Adrenal gland (tissue), 5 donors: ENCODE results near the gene RPGRIP1.

Experiments
- POLR2A ChIP-seq, 2 donors: fragments of 450-650 bp; IDR thresholded peaks; one replicate each; pipeline ENCODE4 v1.6.1; 2017; ENCODE audit warnings: antibody characterized with exemption in 2 of 2, mild to moderate bottlenecking in 2 of 2, moderate library complexity in 1 of 2
- TF ChIP-seq, protein P1 (sequence below), 6 experiments: fragments of 450-650 bp in 4 of 6; fragments of 200-600 bp in 2 of 6; sonication (generic) in 1 of 6; IDR thresholded peaks; 1 replicate in 5 of 6; 2 replicates in 1 of 6; pipeline versions ENCODE4 v1.5.1 to v1.8.0; 2016 to 2021; ENCODE audit warnings: antibody characterized with exemption in 6 of 6, mild to moderate bottlenecking in 2 of 6, moderate library complexity in 1 of 6
- donor health status: DM: no; HTN: no; CAD: no.

DNA sequence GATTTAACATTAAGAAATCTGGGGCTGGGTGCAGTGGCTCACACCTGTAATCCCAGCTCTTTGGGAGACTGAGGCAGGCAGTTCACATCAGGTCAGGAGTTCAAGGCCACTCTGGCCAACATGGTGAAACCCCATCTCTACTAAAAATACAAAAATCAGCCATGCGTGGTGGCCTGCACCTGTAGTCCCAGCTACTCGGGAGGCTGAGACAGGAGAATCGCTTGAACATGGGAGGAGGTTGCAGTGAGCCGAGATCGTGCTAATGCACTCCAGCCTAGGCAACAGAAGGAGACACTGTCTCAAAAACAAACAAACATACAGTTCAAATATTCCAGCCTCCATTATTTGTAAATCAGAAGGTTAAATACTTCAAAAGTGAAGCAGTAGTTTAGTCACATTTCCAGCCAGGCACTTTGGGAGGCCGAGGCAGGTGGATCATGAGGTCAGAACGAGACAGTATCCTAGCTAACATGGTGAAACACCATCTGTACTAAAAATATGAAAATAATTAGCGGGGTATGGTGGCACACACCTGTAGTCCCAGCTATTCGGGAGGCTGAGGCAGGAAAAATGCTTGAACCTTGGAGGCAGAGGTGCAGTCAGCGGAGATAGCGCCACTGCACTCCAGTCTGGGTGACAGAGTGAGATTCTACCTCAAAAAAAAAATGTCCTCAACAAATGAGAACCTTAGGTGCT, 40.9 kb upstream of the RPGRIP1 start:
- TF ChIP-seq, protein P1, sequence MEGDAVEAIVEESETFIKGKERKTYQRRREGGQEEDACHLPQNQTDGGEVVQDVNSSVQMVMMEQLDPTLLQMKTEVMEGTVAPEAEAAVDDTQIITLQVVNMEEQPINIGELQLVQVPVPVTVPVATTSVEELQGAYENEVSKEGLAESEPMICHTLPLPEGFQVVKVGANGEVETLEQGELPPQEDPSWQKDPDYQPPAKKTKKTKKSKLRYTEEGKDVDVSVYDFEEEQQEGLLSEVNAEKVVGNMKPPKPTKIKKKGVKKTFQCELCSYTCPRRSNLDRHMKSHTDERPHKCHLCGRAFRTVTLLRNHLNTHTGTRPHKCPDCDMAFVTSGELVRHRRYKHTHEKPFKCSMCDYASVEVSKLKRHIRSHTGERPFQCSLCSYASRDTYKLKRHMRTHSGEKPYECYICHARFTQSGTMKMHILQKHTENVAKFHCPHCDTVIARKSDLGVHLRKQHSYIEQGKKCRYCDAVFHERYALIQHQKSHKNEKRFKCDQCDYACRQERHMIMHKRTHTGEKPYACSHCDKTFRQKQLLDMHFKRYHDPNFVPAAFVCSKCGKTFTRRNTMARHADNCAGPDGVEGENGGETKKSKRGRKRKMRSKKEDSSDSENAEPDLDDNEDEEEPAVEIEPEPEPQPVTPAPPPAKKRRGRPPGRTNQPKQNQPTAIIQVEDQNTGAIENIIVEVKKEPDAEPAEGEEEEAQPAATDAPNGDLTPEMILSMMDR (IDR thresholded peaks at IDR 0.05): no peak
- TF ChIP-seq POLR2A (IDR thresholded peaks at IDR 0.05): no peak
